Measurements from ENCODE around the gene RPS6KA2.
"Not testable (repeated sequence)": the region's sequence is repeated elsewhere in the genome, so short reads cannot be mapped to it uniquely, and the experiment has no call there.

RPS6KA2 gene

DNA sequence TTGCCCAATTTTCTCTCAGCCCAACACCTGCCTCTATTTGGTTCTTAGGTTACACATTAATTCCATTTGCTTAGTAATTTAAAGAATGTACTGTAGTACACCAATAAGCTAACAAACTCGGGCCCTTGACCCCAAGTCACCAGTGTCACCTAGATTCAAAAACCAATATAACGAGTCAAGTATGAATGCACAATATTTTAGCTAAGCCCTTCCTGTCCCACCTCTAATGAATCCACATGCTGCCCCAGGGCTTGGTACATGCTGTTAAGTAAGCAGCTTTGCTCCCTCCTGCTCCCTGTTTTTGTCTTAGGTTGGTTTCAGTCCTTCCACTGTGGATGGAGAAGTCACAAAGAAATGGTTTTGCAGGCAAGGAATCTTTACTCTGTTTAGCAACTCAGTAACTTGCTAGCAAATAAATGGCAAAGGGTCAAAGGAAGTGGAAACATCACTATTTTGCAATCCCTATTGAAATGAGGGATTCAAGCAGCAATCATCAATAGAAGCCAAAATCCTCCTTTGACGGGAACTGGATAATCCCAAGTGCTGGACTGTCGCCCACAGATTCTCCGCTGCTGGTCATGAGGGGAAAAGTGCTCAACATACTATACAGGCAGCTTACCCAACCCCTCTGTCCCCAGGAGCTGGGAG is 239.3 kb downstream of the RPS6KA2 start:
- Histone ChIP-seq H3K4me3 (no peak overlapping the region), H3K27ac (no peak overlapping the region), H3K9ac (ENCODE audit: insufficient read length) (no peak overlapping the region), H3K36me3 (ENCODE audit: insufficient read depth, low read length) (no peaks in the 10 kb centered on the region), H3K9me3 (ENCODE audit: low read depth, low read length) (no peaks in the 10 kb centered on the region)
- DNase-seq (ENCODE audit: low read depth, low spot score): no peak
- TF ChIP-seq FOXP2 (optimal IDR thresholded peaks at IDR 0.05; ENCODE audit: control extremely low read depth, extremely low read length, insufficient read depth): no peak
- no peak for TF ChIP-seq EZH2 (IDR thresholded peaks at IDR 0.05)
- no peak for TF ChIP-seq POLR2AphosphoS5 (IDR thresholded peaks at IDR 0.05; ENCODE audit: borderline replicate concordance, low read depth, low read length)

DNA sequence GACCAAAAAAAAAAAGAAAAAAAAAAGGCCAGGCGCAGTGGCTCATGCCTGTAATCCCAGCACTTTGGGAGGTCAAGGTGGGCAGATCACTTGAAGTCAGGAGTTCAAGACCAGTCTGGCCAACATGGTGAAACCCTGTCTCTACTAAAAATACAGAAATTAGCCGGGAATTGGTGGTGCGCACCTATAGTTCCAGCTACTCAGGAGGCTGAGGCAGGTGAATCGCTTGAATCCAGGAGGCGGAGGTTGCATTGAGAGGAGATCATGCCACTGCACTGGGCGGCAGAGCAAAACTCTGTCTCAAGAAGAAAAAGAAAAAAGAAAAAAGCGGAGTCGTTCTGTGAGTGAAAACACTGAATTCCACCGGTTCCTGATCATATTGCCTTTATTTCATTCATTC is 240.0 kb downstream of the RPS6KA2 start:
- H3K36me3 ChIP-seq (ENCODE audit: insufficient read depth, low read length); H3K9ac ChIP-seq (ENCODE audit: insufficient read length); H3K4me3 ChIP-seq; H3K27ac ChIP-seq; DNase-seq (ENCODE audit: low read depth, low spot score); H3K9me3 ChIP-seq (ENCODE audit: low read depth, low read length): not testable (repeated sequence)

DNA sequence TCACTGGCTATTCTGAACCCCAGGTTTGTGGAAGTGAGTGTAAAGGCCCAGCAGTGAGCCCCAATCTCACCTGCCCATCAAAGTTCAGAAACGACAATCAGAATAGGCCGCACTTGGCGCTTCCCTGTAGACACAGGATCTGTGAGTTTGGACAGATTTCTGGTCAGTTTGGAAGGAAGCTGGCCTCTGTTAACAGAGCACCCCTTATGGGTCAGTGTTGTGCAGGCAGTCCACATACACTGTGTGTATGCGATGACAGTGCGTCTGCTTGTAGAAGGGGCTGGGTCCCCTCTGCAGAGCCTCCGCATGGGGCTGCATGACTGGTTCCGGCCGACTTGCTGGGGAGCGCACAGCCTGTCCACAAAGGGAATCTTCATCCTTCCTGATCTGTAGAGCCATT is 240.9 kb downstream of the RPS6KA2 start:
- no peak for TF ChIP-seq POLR2AphosphoS5 (IDR thresholded peaks at IDR 0.05; ENCODE audit: borderline replicate concordance, low read depth, low read length)
- no peak for TF ChIP-seq FOXP2 (optimal IDR thresholded peaks at IDR 0.05; ENCODE audit: control extremely low read depth, extremely low read length, insufficient read depth)
- no peak for TF ChIP-seq EZH2 (IDR thresholded peaks at IDR 0.05)
- no peaks in the 10 kb centered on the region for H3K9me3 ChIP-seq (ENCODE audit: low read depth, low read length)
- H3K27ac ChIP-seq: no peak overlapping the region
- H3K36me3 ChIP-seq (ENCODE audit: insufficient read depth, low read length): no peaks in the 10 kb centered on the region
- no peak for DNase-seq (ENCODE audit: low read depth, low spot score)
- no peak overlapping the region for H3K9ac ChIP-seq (ENCODE audit: insufficient read length)
- no peak overlapping the region for H3K4me3 ChIP-seq

DNA sequence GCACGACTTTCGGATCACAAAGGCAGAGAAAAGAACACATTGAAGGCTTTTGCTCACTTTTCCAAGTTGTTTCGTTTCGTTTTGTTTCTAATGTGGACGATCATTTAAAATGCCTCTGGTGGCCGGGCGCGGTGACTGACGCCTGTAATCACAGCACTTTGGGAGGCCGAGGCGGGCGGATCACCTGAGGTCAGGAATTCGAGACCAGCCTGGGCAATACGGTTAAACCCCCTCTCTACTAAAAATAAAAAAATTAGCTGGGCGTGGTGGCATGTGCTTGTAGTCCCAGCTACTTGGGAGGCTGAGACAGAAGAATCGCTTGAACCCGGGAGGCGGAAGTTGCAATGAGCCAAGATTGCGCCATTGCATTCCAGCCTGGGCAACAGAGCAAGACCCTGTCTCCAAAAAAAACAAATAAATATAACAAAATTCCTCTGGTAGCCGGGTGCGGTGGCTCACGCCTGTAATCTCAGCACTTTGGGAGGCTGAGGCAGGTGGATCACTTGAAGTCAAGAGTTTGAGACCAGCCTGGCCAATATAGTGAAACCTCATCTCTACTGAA is 243.2 kb downstream of the RPS6KA2 start:
- DNase-seq (ENCODE audit: low read depth, low spot score); H3K9me3 ChIP-seq (ENCODE audit: low read depth, low read length); H3K36me3 ChIP-seq (ENCODE audit: insufficient read depth, low read length): not testable (repeated sequence)
- Histone ChIP-seq H3K9ac (ENCODE audit: insufficient read length) (peak overlapping the region; percentile 87), H3K4me3 (peak overlapping the region; percentile 93), H3K27ac (peak overlapping the region; percentile 36; the same call in 1 of the 2 replicates)

DNA sequence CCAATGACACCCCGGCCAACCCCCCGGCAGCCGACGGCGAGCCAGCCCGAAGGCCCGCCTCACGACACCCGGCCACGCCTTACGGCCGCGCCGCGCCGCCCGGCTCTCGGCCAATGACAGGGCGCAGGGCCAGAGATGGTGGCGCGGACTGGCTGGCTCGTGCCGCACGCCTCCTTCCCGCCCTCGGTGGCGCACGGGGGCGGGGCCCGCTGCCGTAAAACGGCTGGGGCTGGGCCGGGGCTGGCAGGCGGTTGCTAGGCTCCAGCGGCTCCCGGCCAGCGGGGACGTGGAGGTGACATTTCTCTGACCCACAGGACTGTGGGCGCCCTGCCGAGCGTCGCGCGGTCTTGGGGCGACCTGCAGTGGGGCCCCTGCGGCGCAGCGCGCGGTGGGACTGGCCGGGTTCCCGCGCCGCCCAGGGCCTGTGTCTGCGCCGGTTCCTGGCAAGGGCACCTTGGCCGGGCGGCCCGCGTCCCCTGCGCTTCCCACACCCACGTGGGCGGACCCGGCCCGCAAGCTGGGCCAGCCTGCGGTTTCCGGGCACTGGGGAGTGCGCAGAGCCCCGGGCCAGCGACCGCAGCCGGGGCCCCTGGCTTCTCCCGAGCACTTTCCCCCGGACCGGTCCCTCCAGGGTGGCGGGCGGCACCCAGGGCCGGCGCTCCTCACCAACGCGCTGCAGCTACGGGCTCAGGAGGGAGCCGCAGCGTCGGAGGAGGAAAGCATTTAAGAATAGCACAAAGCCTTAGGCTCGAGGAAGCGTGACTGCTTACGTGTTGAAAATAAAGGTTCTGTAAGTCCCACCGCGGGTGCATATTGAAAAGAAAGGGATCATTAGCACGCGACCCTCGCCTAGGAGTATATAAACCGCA is 243.9 kb downstream of the RPS6KA2 start, which contains the start of gene MPC1:
Gene MPC1, minus strand, starts transcription at position 8 of the 869 bp plus-strand sequence. CDS start 64 bp downstream, outside the sequence.
- H3K9me3 ChIP-seq (ENCODE audit: low read depth, low read length): no peaks in the 10 kb centered on the region
- TF ChIP-seq POLR2AphosphoS5 (IDR thresholded peaks at IDR 0.05; ENCODE audit: borderline replicate concordance, low read depth, low read length) (peak; percentile 94), EZH2 (IDR thresholded peaks at IDR 0.05) (no peak), FOXP2 (optimal IDR thresholded peaks at IDR 0.05; ENCODE audit: control extremely low read depth, extremely low read length, insufficient read depth) (peak; percentile 30)
- H3K27ac ChIP-seq: peak within 1 kb of the TSS; percentile 36; the same call in 1 of the 2 replicates
- H3K9ac ChIP-seq (ENCODE audit: insufficient read length): peak within 1 kb of the TSS; percentile 87
- no peak for DNase-seq (ENCODE audit: low read depth, low spot score)
- H3K36me3 ChIP-seq (ENCODE audit: insufficient read depth, low read length): no peaks in the 10 kb centered on the region
- H3K4me3 ChIP-seq: peak within 1 kb of the TSS; percentile 93

DNA sequence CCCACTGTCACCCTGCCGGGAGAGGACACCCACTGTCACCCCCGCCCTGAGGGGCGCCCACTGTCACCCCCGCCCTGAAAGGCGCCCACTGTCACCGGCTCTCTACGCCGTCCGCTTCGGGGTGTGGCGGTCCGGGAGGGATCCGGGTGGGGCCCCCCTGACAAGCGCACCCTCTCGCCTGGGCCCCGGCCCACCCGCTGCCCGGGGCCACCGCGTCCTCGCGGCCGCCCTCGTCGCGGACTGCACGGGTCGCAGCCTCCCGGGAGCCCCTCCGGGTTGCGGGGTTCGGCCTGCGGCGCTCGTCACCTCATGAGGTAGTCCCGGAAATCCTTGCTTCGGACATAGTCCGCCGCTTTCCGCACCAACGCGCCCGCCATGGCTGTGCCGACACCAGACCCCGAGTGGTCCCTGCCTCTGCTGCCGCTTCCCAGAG is 244.5 kb downstream of the RPS6KA2 start:
- Histone ChIP-seq H3K9me3 (ENCODE audit: low read depth, low read length) (no peaks in the 10 kb centered on the region), H3K36me3 (ENCODE audit: insufficient read depth, low read length) (no peaks in the 10 kb centered on the region), H3K27ac (no peak overlapping the region), H3K9ac (ENCODE audit: insufficient read length) (peak overlapping the region; percentile 84), H3K4me3 (peak overlapping the region; percentile 93)
- no peak for TF ChIP-seq POLR2AphosphoS5 (IDR thresholded peaks at IDR 0.05; ENCODE audit: borderline replicate concordance, low read depth, low read length)
- TF ChIP-seq FOXP2 (optimal IDR thresholded peaks at IDR 0.05; ENCODE audit: control extremely low read depth, extremely low read length, insufficient read depth): no peak
- TF ChIP-seq EZH2 (IDR thresholded peaks at IDR 0.05): no peak
- DNase-seq (ENCODE audit: low read depth, low spot score): no peak

DNA sequence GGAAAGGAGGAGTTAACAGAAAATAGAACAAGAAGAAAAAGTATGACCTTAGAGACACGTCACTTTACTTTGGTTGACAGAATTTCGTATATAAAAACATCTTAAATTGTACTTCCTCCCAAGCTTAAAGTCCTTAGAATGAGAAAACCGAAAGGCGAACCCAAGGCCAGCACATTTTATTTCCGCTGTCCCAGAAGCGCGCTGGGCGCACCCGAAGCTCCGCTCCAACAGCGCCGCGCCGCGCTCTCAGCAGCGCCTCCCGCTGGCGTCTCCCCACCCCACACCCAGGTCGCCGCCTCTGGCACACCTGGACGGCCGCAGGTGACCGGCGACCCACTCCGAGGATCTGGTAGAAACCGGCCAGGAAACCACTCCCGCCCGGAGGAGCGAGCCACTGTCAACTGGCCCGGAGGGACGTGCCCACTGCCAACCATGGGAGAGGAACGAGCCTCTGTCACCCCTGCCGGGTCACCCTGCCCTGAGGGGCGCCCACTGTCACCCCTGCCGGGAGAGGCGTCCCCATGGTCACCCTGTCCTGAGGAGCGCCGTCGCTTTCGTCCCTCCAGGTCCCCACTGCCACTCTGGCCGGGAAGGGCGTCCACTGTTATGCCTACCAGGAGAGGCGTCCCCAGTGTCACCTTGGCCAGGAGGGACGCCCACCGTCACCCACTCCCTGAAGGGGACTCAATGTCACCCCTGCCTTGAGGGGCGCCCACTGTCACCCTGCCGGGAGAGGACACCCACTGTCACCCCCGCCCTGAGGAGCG is 245.1 kb downstream of the RPS6KA2 start:
- no peak for TF ChIP-seq POLR2AphosphoS5 (IDR thresholded peaks at IDR 0.05; ENCODE audit: borderline replicate concordance, low read depth, low read length)
- no peak for TF ChIP-seq EZH2 (IDR thresholded peaks at IDR 0.05)
- TF ChIP-seq FOXP2 (optimal IDR thresholded peaks at IDR 0.05; ENCODE audit: control extremely low read depth, extremely low read length, insufficient read depth): no peak
- no peak overlapping the region for H3K27ac ChIP-seq
- peak overlapping the region; percentile 93 for H3K4me3 ChIP-seq
- no peaks in the 10 kb centered on the region for H3K36me3 ChIP-seq (ENCODE audit: insufficient read depth, low read length)
- no peaks in the 10 kb centered on the region for H3K9me3 ChIP-seq (ENCODE audit: low read depth, low read length)
- H3K9ac ChIP-seq (ENCODE audit: insufficient read length): peak overlapping the region; percentile 84
- no peak for DNase-seq (ENCODE audit: low read depth, low spot score)

DNA sequence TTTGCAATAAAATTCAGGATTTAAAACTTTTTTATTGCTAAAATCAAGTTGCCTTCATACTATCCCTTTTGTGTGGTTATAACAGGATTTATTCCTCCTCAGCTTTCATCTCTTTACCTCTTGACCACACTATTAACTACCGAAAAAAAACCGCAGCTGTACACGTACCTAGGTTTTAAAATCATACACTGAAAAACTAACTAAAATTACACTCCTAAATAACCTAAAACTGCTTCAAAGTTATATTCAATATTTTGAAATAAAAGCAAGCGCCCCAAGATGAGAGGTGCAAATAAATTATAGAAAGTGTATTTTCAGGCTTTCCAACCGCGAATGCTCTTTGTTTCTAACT is 245.7 kb downstream of the RPS6KA2 start:
- Histone ChIP-seq H3K27ac (no peak overlapping the region), H3K4me3 (peak overlapping the region; percentile 93), H3K9ac (ENCODE audit: insufficient read length) (peak overlapping the region; percentile 84), H3K9me3 (ENCODE audit: low read depth, low read length) (no peaks in the 10 kb centered on the region), H3K36me3 (ENCODE audit: insufficient read depth, low read length) (no peaks in the 10 kb centered on the region)
- no peak for DNase-seq (ENCODE audit: low read depth, low spot score)
- TF ChIP-seq EZH2 (IDR thresholded peaks at IDR 0.05) (no peak), FOXP2 (optimal IDR thresholded peaks at IDR 0.05; ENCODE audit: control extremely low read depth, extremely low read length, insufficient read depth) (no peak), POLR2AphosphoS5 (IDR thresholded peaks at IDR 0.05; ENCODE audit: borderline replicate concordance, low read depth, low read length) (no peak)

All from SK-N-MC (cell line).